Muscle of leg (tissue), 11 donors: ENCODE data around the gene DHRS1. TPM values are rescaled to one million over a fixed set of nuclear protein-coding genes. Genes with fewer than 3 reads are reported as not detected.
A peak's percentile ranks its signal among the peaks of the same experiment; 100 is the strongest.

ENCODE experiments used
- DNase-seq: peaks from one replicate; pipeline ENCODE4 v3.0.0; 2013
- H3K27ac ChIP-seq: one replicate; pipeline ENCODE4 v1.5.1; 2013; ENCODE audit warnings: mild to moderate bottlenecking, low read length, control low read depth
- H3K27me3 ChIP-seq: one replicate; pipeline ENCODE4 v1.6.1; 2013; ENCODE audit warnings: low read length; ENCODE audit not compliant: control insufficient read depth, insufficient read depth
- H3K36me3 ChIP-seq: one replicate; pipeline ENCODE4 v1.6.1; 2013; ENCODE audit warnings: low read length; ENCODE audit not compliant: control insufficient read depth, insufficient read depth
- H3K4me1 ChIP-seq: one replicate; pipeline ENCODE4 v1.6.1; 2013; ENCODE audit warnings: low read length; ENCODE audit not compliant: control insufficient read depth, insufficient read depth
- H3K4me3 ChIP-seq: one replicate; pipeline ENCODE4 v1.5.1; 2013; ENCODE audit warnings: low read length, control low read depth
- H3K9me3 ChIP-seq: replicated peaks from 2 replicates; pipeline ENCODE4 v1.6.1; 2013; ENCODE audit warnings: low read depth, low read length; ENCODE audit not compliant: control insufficient read depth
- WGBS: methylation state at CpG from one replicate; pipeline ENCODE4 v1.1.5; 2013; ENCODE audit warnings: missing lambda C conversion rate; ENCODE audit not compliant: insufficient coverage; 5-methylcytosine and 5-hydroxymethylcytosine counted together
- polyA plus RNA-seq, 8 donors: library from polyadenylated mRNA; unstranded; fragments of 120-200 nt; gene quantifications; one replicate each; pipeline versions ENCODE4 v1.2.1 to v1.2.3, GENCODE V29; 2013; ENCODE audit warnings: inconsistent platforms in 1 of 8, low replicate concordance in 1 of 8; ENCODE audit not compliant: insufficient read length in 8 of 8, insufficient read depth in 1 of 8
- total RNA-seq: library from RNA; stranded (reverse); fragments of 120-200 nt; gene quantifications from one replicate; pipeline ENCODE4 v1.2.4, GENCODE V29; 2013

The DHRS1 gene
- total and polyA plus RNA-seq, 9 donors: 6.9 to 24.5 (median 16.7) TPM

GRCh38 chr14:24266344-24267244 is 33.0 kb downstream of the DHRS1 start:
- Histone ChIP-seq H3K36me3 (peaks cover 33% of the 10 kb centered on the region), H3K4me1 (peaks cover 4% of the 10 kb centered on the region), H3K27ac (no peak overlapping the region), H3K4me3 (no peak overlapping the region), H3K9me3 (no peaks in the 10 kb centered on the region), H3K27me3 (no peaks in the 10 kb centered on the region)
- 91% methylated on average over 17 of the region's 18 CpGs for WGBS
- DNase-seq: no peak

DNA sequence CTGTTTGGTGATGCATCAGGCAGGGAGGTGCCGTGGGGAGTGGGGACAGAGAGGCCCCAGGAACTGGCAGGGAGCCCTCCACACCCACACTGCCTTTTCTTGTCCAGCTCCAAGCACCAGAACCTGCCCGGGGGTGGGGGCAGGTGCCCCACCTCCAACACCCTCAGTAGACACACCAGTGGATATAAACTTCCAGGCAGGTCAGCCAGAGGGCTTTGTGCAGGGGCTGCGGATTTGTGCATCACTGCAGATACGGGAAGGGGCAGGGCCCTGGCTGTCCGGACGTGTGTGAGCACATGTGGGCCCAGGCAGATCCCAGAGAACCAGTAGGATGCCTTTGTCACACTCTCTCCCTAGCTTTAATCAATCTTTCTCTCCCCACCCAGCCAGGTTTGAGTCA is 35.3 kb downstream of the DHRS1 start:
- Histone ChIP-seq H3K4me3 (no peak overlapping the region), H3K4me1 (peaks cover 3% of the 10 kb centered on the region), H3K27ac (no peak overlapping the region), H3K9me3 (no peaks in the 10 kb centered on the region), H3K36me3 (peaks cover 33% of the 10 kb centered on the region), H3K27me3 (no peaks in the 10 kb centered on the region)
- WGBS: 53% methylated on average over 4 of the region's 6 CpGs
- DNase-seq: peak; percentile 27

DNA sequence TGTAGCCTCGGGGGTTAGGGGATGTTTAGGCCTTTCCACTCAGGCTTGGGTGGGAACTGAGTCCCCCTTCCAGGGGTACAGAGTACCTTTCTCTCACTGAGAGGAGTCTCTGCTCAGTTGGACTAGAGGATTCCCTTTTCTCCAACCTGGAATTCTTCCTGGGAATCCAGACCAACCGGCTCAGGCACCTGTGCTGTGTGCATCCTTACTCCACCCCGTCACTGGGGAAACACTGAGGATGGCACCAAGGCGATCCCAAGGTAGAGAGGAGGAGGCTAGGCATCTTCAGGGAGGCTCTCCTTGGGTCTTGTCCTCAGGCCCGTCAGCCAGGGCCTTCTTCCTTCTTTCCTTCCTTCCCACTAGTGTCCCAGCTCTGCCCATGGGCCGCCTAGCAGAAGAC is 35.7 kb downstream of the DHRS1 start:
- H3K36me3 ChIP-seq: peaks cover 28% of the 10 kb centered on the region
- peaks cover 5% of the 10 kb centered on the region for H3K4me1 ChIP-seq
- no peak overlapping the region for H3K4me3 ChIP-seq
- no peak overlapping the region for H3K27ac ChIP-seq
- DNase-seq: no peak
- no peaks in the 10 kb centered on the region for H3K27me3 ChIP-seq
- no peaks in the 10 kb centered on the region for H3K9me3 ChIP-seq
- WGBS: no CpG with 5 or more reads among the region's 6 CpGs

- 74% methylated on average over 13 of the region's 14 CpGs for WGBS
- H3K36me3 ChIP-seq: peaks cover 22% of the 10 kb centered on the region
- H3K9me3 ChIP-seq: no peaks in the 10 kb centered on the region
- H3K4me1 ChIP-seq: peaks cover 5% of the 10 kb centered on the region
- H3K27me3 ChIP-seq: no peaks in the 10 kb centered on the region
- no peak within 1 kb of the TSS for H3K4me3 ChIP-seq
- no peak within 1 kb of the TSS for H3K27ac ChIP-seq
- DNase-seq: no peak
These were observed 36.5 kb downstream of the DHRS1 start, which contains the start of gene TGM1 for GRCh38 chr14:24262821-24263733. TGM1 (minus strand) TSS chr14:24263177; CDS start chr14:24262352, 825 bp downstream.

DNA sequence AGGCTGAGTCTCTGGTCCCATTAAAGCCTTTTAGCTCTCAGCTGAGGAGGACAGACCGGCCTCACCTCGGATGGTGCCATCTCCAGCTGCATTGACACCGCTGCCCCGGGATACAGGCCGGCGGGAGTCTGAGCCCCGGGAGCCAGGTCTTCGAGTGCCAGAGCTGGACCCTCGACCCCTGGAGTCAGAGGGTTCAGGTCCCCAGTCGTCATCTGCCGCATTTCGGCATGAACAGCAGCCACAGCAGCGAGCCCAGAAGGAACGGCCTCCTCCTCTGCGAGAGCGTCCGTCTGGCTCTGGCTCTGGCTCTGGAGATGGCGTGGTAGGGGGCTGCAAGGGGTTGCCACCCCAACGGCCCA is 37.6 kb downstream of the DHRS1 start:
- Histone ChIP-seq H3K27me3 (no peaks in the 10 kb centered on the region), H3K9me3 (no peaks in the 10 kb centered on the region), H3K27ac (no peak overlapping the region), H3K4me1 (peaks cover 5% of the 10 kb centered on the region), H3K36me3 (peaks cover 13% of the 10 kb centered on the region), H3K4me3 (no peak overlapping the region)
- WGBS: 89% methylated on average over 19 of the region's 19 CpGs
- no peak for DNase-seq

DNA sequence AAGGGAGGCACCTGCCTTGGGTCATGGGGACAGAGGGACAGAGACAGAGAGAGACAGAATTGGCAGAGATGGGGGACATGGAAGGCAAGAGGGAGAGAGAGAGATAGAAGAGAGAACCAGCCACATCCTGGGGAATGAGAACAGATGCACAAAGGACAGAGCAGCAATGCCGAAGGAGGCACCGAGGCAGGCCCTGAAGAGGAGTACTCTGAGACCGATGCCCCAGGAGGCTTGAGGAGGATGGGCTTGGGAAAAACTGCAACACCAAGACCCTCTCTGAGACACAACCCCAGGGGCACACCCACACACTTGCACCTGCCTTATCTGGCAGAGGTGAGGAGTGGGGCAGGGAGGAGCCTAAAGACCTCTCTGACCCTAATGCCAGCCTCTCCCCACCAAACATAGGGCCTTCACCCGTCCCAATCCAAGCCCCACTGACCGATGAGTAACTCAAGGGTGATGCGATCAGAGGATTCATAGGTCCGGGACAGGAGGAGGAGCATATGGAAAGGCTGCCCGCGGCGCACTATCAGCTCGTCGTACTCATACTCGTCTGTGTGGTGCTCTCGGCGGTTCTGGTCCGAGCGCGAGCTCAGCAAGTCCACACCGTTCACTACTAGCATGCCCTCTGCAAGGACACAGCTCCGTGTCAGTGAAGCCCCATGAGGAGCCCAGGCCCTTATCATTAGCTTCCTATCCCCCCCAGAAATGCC is 38.2 kb downstream of the DHRS1 start:
- DNase-seq: no peak
- Histone ChIP-seq H3K27ac (no peak overlapping the region), H3K9me3 (no peaks in the 10 kb centered on the region), H3K4me1 (peaks cover 5% of the 10 kb centered on the region), H3K4me3 (no peak overlapping the region), H3K27me3 (no peaks in the 10 kb centered on the region), H3K36me3 (peaks cover 8% of the 10 kb centered on the region)
- WGBS: 86% methylated on average over 18 of the region's 20 CpGs

DNA sequence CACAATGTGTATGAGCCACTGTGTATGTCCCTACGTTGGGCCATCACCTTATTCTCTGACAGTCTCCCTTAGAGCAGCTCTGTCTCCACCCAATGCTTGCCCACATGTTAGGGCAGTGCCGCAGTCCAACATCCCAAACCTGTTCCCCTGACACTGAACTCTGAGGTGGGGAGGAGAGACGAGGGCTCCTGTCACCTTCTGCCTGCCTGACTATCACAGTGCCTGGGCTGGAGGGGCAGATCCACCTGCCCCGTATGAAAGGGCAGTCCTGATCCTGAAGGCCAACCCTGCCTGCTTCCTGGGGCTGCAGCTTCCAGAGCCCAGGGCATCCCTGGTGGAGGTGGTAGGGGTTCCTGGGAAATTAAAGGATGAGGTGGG is 38.8 kb downstream of the DHRS1 start:
- Histone ChIP-seq H3K36me3 (peaks cover 3% of the 10 kb centered on the region), H3K27me3 (no peaks in the 10 kb centered on the region), H3K27ac (no peak overlapping the region), H3K9me3 (no peaks in the 10 kb centered on the region), H3K4me3 (no peak overlapping the region), H3K4me1 (peaks cover 5% of the 10 kb centered on the region)
- no peak for DNase-seq
- WGBS: no CpG with 5 or more reads among the region's 4 CpGs

- Histone ChIP-seq H3K27ac (no peak overlapping the region), H3K9me3 (no peaks in the 10 kb centered on the region), H3K36me3 (peaks cover 3% of the 10 kb centered on the region), H3K27me3 (no peaks in the 10 kb centered on the region), H3K4me1 (peaks cover 5% of the 10 kb centered on the region), H3K4me3 (no peak overlapping the region)
- WGBS: 62% methylated on average over 5 of the region's 16 CpGs
- no peak for DNase-seq
These were observed 39.4 kb downstream of the DHRS1 start for GRCh38 chr14:24260026-24260779.

DNA sequence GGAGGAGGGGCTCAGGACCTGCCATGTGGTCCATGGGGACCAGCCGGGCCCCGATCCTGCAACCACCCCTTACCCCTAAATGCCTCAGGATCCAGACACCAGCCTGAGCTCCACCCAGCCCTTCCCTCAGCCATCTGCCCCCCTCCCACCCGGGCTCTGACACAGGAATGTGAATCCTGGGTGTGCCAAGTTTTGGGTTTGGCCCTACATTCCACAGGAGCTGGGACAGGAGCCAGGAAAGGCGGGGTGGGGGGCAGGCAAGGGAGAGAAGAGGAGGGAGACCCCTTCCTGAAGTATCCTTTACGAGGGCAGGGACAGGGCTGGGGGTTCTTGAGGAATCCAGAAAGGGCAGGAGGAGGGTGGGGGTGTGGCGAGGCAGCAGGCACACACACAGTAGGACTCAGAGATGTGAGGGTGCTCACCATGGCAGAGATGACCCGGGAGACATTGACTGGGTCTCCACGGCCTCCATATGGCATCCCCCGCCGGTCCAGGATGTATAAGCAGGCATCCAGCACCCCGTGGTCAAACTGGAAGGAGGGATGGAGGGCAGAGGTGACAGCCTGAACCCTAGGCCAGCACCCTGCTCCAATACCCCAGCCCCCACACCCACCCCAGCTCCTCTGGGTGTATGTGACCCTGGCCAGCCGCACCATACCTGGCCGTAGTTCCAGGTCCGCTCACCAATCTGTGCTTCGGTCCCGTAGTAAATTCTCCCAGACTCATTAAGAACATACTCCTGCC is 40.1 kb downstream of the DHRS1 start:
- 74% methylated on average over 8 of the region's 16 CpGs for WGBS
- peak; percentile 38 for DNase-seq
- H3K9me3 ChIP-seq: no peaks in the 10 kb centered on the region

More for the DNA sequence above, 40.1 kb downstream of the DHRS1 start:
- Histone ChIP-seq H3K4me1 (peaks cover 5% of the 10 kb centered on the region), H3K27me3 (no peaks in the 10 kb centered on the region), H3K4me3 (no peak overlapping the region), H3K27ac (no peak overlapping the region), H3K36me3 (peaks cover 4% of the 10 kb centered on the region)
